Effector CD8-positive, alpha-beta T cell (primary cell): ENCODE results near the gene TBX6.
"Not testable (repeated sequence)": the region's sequence is repeated elsewhere in the genome, so short reads cannot be mapped to it uniquely, and the experiment has no call there.

ENCODE experiments used
- DNase-seq: peaks from one replicate; lab custom pipeline; 2025; lab: John Stamatoyannopoulos, UW
- total RNA-seq, 4 experiments: gene quantifications; one replicate each; lab custom pipeline; 2026; lab: John Stamatoyannopoulos, UW

The TBX6 gene, protein sequence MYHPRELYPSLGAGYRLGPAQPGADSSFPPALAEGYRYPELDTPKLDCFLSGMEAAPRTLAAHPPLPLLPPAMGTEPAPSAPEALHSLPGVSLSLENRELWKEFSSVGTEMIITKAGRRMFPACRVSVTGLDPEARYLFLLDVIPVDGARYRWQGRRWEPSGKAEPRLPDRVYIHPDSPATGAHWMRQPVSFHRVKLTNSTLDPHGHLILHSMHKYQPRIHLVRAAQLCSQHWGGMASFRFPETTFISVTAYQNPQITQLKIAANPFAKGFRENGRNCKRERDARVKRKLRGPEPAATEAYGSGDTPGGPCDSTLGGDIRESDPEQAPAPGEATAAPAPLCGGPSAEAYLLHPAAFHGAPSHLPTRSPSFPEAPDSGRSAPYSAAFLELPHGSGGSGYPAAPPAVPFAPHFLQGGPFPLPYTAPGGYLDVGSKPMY
- 0.68 to 1.4 (median 0.98) reads per million in 4 experiments for total RNA-seq

DNA sequence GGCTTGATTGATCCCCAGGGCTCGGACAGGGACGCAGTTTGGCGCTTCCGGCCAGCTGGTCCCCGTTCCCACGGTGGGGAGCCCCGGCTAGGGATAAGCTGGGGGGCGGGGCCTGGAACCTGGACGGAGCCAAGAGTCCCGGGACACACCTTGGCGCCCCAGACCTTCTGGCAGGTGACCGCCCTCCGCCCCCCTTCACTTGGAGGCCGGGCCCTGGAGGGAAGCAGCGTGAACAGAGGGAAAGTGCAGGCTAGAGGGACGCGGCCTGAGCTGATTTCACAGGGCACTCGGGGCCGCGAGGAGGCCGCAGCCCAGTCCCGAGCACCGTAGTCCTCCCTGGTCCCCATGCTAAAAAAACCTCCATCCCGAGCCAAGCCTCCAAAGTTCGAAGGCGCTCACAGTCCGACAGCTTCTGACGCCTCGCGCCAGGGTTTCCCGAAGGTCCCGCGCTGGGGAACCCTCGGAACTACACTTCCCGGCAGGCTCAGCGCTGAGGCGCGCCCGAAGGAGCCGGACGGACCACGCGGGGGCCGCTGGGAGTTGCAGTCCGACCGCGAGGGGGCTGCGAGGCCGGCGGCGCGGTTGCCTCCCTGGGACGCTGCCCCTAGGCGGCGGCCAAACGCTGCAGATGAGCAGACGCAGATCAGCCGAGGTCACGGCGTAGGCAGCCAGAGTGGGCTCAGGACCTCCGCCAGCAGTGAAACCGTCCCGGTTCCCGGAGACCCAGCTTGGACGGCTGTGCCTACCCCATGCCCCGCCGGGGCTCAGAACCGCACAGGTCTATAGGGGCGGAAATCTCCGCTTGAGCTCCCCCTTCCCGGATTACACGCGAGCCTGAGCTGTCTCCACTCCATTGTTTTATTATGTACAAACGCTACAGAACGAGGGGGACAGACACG, at the start of gene TBX6:
Gene TBX6 (minus strand): TSS at position 451 of the 899 bp plus-strand sequence. CDS start 731 bp downstream, outside the sequence.
- DNase-seq: peak; percentile 89

DNA sequence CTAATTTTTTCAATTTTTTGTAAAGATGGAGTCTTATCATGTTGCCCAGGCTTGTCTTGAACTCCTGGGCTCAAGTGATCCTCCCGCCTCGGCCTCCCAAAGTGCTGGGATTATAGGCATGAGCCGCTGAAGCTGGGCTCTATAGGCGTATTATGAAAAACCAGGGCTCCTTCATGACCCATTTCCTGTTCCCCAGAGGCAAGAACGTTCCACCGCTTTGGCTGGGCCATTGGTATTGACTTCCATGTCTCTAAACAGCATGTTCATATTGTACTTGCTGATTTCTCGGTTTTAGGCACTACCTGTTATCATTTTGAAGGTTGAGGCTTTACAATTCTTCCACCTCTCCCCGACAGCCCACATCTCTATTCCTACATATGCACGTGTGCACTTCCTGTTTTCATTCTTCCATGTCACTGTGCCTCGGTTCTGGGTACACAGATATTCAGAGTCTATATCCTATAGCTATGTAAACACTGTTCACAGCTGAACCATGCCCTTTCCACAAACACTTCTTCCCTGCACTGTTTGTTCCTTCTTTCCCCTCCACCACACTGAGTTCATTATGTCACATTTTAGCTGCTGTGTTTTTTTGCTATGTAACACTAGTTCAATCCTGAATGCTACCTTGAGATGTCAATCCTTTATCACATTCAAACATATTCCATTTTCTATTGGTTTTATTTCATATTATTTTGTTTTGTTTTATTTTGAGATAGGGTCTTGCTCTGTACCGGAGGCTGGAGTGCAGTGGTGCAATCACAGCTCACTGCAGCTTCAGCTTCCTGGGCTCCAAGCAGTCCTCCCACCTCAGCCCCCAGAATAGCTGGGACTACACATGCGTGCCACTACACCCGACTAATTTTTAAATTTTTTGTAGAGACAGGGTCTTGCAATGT, 48.1 kb upstream of the TBX6 start:
- no peak for DNase-seq

DNA sequence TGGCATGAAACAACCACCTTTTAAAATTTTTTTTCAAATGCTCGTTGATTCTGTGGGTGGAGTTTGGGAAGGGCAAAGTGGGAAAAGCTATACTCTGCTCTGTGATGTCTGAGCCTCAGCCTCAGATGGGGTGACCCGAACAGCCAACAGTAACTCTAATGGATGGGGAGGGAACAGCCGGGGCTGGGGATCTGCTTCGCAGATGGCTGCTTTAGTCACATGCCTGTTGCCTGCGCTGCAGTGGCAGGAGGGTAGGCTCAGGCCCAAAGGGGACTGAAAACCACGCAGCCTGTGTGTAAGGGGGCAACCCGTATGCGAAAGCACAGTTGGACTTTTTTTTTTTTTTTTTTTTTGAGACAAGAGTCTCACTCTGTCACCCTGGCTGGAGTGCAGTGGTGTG, 46.2 kb upstream of the TBX6 start:
- DNase-seq: no peak

DNA sequence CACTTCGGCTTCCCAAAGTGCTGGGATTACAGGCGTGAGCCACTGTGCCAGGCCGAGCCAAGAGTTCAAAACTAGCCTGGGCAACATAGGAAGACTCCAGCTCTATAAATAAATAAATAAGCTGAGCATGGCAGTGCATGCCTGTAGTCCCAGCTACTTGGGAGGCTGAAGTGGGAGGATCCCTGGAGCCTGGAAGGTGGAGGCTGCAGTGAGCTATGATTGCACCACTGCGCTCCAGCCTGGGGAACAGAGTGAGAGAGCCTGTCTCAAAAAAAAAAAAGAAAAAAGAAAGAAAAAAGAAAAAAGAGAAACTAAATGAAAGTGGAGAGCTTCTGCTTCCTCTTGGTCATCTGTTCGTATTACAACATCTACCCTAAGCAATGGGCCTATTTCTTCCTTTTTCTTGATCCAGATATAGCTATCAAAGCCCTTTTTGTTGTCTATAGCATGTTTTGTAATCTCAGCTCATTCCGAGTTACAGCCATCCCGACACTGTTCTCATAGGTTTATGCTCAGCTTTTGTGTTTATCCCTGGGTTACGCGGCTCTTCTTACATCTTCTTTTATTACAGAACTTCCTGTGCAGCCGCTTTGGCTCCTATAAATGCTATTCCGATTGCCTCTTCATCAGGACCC, 45.4 kb upstream of the TBX6 start:
- DNase-seq: no peak

DNA sequence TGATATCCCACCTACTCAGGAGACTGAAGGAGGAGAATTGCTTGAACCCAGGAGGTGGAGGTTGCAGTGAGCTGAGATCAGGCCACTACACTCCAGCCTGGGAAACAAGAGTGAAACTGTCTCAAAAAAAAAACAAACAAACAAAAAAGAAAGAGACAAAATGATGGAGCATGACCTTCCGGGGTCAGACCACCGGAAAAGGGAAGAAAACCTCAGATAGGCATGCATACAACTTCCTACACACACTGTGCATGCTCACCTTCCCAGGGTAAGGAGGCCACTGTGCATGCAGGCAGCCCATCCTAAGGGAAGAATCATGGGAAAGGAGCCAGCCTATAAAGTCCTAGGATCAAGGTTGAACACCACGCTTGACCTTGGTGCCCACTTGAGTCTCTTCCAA, 40.9 kb upstream of the TBX6 start:
- no peak for DNase-seq

DNA sequence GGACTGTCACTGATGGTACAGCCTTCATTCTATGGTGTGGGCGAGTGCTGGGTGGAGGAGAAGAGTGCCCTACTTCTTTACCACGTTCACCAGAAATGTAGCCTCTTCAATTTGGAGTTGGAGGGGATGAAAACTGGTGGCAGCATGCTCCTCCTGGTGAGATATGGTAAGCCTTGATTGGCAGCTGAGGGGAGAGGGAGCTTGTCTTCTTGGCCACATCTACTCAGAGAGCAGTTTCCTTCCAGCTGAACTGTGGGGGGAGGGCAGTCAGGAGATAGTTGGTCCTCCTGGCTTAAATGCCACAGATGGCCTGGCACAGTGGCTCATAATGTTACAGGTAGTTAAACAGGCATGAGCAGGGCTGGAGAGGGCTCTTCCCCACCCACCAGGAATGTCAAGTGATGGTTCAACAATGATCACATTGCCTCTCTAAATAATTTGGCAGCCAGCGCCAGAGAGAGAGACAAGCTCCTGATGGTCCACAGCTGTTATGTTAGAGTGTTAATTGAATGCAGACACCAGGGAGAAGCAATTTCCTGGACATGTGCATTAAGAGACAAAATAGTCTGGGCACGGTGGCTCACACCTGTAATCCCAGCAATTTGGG, 40.2 kb upstream of the TBX6 start:
- DNase-seq: no peak

DNA sequence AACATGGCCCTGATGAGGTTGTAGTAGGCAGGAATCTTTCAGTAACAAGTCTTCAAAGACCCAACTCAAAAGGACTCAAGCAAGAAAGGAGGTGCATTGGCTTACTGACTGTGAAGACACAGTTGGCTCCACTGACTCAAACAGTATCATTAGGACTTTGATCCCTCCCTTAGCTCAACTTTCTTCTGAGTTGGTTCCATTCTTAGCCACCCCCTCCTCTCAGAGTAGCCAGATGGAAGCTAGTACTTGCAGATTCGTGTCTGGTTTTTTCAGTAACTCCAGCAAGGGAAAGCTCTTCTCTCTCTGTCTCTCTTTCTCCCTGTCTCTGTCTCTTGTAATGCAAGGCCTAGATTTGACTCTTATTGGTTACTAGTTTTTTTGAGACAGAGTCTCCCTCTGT, 36.3 kb upstream of the TBX6 start:
- no peak for DNase-seq

DNA sequence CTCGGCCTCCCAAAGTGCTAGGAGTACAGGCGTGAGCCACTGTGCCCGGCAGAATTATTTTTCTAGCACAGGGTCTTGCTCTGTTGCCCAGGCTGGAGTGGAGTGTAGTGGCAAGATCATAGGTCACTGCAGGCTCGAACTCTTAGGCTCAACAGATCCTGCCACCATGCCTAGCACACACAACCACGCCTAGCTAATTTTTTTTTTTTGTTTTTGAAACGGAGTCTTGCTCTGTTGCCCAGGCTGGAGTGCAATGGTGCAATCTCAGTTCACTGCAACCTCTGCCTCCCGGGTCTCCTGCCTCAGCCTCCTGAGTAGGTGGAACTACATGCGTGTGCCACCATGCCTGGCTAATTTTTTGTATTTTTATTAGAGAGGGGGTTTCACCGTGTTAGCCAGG, 34.0 kb upstream of the TBX6 start:
- DNase-seq: not testable (repeated sequence)

DNA sequence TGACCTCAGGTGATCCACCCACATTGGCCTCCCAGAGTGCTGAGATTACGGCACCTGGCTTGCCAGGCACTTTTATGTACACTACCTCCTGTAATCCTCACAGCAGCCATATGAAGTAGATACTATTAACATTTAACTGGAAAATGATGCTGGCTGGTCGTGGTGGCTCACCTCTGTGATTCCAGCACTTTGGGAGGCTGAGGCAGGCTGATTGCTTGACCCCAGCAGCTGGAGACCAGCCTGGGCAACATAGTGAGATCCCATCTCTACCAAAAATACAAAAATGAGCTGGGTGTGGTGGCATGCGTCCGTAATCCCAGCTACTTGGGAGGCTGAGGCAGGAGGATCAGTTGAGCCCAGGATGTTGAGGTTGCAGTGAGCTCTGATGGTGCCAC, 33.3 kb upstream of the TBX6 start:
- DNase-seq: no peak

DNA sequence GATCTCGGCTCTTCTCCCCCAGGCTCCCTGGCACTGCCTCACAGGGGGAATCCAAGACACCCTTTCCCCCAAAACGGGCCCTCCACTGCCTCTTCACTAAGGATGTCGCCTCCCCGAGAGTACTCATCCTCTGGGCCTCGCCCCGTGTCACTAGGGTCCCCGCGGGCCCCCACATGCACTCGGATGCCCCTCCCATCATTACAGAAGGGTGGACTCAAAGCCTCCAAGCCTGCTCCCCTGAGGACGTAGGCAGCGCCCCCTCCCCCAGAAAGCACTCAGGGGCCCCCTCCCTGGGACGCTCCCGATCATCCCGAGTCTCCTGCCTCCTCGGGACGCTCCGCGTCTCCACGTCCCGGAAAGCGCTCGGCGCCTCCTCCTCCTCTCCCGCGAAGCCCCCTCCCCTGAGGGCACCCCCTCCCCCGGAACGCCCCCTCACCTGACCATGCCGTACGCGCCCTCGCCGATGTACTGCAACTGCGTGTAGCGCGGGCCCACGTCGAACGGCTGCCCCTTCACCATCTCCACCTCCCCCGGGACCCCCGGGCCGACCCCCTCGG, 31.0 kb upstream of the TBX6 start:
- no peak for DNase-seq

DNA sequence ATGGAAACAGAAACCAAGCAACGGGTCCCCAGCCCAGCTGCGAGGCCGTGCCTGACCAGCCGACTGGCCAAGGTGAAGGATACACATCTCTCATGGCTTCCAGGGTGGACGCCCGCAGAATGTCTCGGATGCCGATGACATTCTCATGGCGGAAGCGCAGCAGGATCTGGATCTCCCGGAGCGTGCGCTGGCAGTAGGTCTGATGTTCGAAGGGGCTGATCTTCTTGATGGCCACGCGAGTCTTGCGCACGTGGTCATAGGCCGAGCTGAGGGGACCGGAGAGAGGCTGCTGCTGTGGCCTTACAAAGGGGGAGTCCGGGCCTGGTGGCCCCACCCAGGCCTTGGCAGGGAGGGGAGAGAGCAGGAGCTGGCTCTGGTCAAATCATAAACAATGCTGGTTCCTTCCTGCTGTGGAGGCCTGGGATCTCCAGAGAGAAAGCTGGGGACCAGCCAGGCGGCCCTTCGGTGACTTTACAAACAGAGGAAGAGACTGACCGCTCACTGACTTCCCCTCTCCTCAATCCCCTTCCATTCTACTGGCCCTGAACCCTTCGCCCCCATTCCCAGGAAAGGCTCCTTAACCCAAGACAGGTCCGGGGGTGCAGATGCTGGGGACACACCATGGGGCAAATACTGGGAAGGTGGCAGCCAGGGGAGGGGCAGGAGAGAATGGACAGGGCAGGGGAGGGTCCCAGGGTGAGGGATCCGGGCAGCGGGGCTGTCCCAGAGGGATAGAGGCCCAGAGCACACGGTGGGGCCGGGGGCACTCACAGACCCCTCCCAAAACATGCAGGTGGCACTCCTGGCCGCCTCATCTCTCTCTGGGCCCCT, 30.2 kb upstream of the TBX6 start:
- no peak for DNase-seq

DNA sequence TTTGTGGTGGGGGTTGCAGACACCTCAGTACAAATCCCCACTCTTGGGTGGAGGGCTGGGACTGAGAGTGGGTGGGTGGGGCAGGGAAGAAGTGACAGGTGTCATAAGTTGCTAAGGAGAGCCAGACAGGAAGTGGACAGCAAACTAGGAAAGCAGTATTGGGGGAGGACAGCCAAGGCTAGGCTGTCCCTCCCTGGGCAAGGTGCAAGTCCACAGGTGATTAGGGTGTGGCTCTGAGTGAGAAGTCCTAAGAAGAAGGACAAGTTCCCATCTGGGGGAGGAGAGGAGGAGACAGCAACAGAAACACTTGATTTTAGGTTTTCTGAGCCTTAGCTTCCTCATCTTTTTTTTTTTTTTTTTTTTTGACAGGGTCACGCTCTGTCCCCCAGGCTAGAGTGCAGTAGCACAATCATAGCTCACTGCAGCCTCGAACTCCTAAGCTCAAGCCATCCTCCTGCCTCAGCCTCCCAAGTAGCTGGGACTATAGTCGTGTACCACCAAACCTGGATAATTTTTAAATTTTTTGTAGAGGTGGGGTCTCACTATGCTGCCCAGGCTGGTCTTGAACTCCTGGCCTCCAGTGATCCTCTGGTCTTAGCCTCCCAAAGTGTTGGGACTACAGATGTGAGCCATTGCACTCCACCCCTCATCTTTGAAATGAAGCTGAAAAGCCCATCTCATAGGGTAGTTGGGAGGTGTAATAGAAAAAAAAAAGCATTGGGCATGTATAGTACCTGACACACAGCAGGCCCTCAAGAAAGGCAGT, 28.8 kb upstream of the TBX6 start:
- DNase-seq: no peak

DNA sequence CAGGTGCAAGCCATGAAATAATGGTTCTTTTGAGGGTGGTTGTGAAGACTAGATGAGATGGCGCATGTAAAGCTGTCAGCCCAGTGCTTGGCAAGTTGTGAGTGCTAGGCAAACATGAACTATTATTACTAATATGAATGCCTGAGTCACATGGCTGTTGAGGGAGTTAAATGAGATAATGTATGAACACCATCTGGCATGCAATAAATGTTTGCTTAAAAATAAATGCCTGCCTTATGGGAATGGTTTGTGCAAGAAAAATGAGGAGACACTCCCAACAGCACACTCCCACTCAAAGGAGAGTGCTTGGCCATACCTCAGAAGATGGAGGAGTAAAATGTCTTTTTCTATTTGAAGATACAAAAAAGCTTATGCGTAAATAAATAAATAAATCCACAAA, 27.7 kb upstream of the TBX6 start:
- no peak for DNase-seq

DNA sequence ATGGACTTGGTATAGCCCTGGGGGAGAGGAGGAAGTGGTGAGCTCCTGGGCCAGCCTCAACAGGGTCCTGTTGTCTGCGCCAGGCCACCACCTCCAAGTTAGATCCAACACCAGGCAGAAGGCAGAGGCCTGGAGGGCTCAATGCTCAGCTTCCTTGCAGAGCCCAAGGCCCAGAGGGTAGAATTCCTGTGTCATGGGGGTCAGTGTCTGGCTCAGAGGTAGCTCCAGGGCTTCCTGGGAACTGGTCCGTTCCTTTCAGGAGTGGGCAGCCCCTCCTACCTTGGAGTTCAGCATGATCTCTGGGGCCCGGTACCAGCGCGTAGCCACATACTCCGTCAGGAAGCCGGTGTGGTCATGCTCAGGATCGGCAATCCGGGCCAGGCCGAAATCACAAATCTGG, 26.0 kb upstream of the TBX6 start:
- DNase-seq: no peak

DNA sequence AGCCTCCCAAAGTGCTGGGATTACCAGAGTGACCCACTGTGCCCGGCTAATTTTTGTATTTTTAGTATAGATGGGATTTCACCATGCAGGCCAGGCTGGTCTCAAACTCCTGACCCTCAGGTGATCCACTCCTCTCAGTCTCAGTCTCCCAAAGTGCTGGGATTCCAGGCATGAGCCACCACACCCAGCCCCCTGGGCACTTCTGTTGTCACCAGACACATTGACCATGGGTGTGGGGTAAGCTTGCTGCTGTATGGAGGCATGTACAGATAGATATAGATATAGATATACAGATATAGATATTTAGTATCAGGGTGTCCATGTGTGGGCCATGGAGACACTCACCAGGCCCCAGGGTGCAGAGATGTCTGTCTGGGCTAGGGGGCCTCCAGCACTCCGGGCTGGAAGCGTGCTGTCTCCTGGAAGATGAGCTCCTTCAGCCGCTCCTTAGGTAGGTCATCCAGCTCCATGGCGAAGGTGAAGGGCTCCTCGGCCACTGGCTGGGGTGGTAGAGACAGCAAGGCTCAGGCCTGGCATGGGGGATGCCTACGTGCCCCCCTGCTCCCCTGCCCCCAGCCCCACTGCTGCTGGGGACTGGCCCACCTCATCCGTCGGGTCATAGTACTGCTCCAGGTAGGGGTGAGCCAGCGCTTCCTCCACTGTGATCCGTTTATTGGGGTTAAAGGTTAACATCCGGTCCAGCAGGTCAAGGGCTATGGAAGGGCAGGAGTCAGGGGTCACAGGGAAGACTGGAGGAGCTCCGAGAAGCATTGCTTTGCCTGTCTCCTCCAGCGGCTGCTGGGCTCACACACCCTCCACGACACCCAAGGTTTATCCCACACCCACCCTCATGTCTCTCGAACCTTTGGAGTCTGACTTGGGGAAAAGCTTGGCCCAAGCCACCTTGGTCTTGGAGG, 24.8 kb upstream of the TBX6 start:
- DNase-seq: no peak

DNA sequence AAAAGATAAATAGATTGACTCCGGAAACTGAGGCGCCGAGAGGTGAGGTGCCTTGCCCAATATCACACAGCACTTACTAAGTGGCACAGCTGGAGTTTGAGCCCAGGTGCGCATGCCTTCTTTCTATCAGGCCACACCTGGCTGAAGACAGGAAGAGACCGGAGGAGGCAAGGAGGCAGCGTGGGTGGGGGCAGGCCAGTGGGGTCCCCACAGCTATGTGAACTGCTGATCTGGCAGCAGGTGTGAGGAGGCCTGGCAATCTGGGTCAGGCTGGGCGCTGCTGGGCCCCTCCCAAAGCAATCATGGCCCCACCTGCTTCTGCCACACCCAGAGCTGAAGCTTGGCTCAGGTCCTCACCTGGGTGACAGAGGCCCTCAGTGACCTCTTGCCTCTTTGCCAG, 23.5 kb upstream of the TBX6 start:
- no peak for DNase-seq

DNA sequence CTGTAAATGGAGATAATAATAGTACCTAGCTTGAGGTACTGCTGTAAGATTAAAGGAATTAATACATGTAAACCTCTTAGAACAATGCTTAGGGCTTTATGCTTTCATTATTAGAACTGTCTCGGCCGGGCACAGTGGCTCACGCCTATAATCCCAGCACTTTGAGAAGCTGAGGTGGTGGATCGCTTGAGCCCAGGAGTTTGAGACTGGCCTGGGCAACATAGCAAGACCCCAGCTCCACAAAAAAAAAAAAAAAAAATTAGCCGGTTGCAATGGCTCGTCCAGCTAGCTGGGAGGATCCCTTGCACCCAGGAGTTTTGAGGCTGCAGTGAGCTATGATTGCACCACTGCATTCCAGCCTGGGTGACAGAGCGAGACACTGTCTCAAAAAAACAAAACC, 23.1 kb upstream of the TBX6 start:
- DNase-seq: not testable (repeated sequence)

DNA sequence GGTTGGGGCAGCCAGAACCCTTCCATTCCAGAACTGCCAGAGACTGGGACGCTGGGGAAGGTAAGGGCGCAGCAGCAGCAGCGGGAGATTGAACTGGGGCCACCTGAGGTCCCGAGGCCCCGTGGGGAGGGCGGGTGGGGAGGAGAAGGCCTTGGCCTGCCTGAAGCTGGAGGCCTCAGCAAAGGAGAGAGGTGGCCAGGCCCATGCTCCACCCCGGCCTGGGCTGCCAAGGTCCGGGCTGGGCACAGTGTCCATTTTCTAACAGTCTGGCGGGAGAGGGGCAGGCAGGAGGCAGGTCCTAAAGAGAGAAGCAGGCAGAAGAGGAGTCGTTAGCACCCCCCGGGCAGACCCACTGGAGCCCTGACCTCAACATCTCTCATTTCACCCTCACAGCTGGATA, 22.7 kb upstream of the TBX6 start:
- no peak for DNase-seq
